ENCODE results near the gene ZNF841.

GRCh38 chr19:52039169-52039568 lies 56.4 kb downstream of the ZNF841 start:
- TF ChIP-seq CTCF (IDR thresholded peaks at IDR 0.05; ENCODE audit: low read depth, low read length, missing input control) (no peak), REST (IDR thresholded peaks at IDR 0.05) (no peak), ATF3 (IDR thresholded peaks at IDR 0.05) (no peak), ZBTB33 (IDR thresholded peaks at IDR 0.05) (no peak), FOXA1 (IDR thresholded peaks at IDR 0.05) (no peak), MAX (IDR thresholded peaks at IDR 0.05) (no peak)
